Measurements from ENCODE around the gene FMO5. TPM values are rescaled to one million over a fixed set of nuclear protein-coding genes. Genes with fewer than 3 reads are reported as not detected.

Gene FMO5
- total and polyA plus RNA-seq, 10 of the 15 experiments (the other 5 are each of a cell fraction or from before 2014, with no cell fraction given): 0.05 to 0.58 (median 0.19) TPM

- H3K4me3 ChIP-seq: no peak overlapping the region
- FAIRE-seq: no peak
- TF ChIP-seq CBFB (IDR thresholded peaks at IDR 0.05; ENCODE audit: low read depth): no peak
- TF ChIP-seq CHD4 (IDR thresholded peaks at IDR 0.05): no peak
- TF ChIP-seq HDAC2 (IDR thresholded peaks at IDR 0.05): no peak
- TF ChIP-seq, protein P1, sequence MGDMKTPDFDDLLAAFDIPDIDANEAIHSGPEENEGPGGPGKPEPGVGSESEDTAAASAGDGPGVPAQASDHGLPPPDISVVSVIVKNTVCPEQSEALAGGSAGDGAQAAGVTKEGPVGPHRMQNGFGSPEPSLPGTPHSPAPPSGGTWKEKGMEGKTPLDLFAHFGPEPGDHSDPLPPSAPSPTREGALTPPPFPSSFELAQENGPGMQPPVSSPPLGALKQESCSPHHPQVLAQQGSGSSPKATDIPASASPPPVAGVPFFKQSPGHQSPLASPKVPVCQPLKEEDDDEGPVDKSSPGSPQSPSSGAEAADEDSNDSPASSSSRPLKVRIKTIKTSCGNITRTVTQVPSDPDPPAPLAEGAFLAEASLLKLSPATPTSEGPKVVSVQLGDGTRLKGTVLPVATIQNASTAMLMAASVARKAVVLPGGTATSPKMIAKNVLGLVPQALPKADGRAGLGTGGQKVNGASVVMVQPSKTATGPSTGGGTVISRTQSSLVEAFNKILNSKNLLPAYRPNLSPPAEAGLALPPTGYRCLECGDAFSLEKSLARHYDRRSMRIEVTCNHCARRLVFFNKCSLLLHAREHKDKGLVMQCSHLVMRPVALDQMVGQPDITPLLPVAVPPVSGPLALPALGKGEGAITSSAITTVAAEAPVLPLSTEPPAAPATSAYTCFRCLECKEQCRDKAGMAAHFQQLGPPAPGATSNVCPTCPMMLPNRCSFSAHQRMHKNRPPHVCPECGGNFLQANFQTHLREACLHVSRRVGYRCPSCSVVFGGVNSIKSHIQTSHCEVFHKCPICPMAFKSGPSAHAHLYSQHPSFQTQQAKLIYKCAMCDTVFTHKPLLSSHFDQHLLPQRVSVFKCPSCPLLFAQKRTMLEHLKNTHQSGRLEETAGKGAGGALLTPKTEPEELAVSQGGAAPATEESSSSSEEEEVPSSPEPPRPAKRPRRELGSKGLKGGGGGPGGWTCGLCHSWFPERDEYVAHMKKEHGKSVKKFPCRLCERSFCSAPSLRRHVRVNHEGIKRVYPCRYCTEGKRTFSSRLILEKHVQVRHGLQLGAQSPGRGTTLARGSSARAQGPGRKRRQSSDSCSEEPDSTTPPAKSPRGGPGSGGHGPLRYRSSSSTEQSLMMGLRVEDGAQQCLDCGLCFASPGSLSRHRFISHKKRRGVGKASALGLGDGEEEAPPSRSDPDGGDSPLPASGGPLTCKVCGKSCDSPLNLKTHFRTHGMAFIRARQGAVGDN (IDR thresholded peaks at IDR 0.05): no peak
- no peak overlapping the region for H3K4me2 ChIP-seq (ENCODE audit: control insufficient read depth, insufficient read depth)
- RAD21 ChIA-PET (ENCODE audit: unreplicated experiment): no interaction called here
- no peaks in the 10 kb centered on the region for H3K4me1 ChIP-seq (ENCODE audit: control insufficient read depth, insufficient read depth, low read length)
- no peaks in the 10 kb centered on the region for H3K79me2 ChIP-seq (ENCODE audit: control insufficient read depth, insufficient read depth, low read length)
- intact Hi-C loops (cut with micrococcal nuclease; ENCODE audit: unreplicated experiment) (no loop called here), in situ Hi-C loops (cut with MboI) (no loop called here)
- ATAC-seq: no peak
- SMC1A ChIA-PET (ENCODE audit: uncharacterized antibody, unreplicated experiment): no interaction called here
- BruUV-seq (replicated peaks): no TSS peak
- CTCF ChIA-PET: no interaction called here
- H3K27me3 ChIP-seq (replicated peaks in 1 of 2; ENCODE audit: control insufficient read depth in 2 of 2, insufficient read depth in 2 of 2, low read length in 1 of 2): no peaks in the 10 kb centered on the region
- no peaks in the 10 kb centered on the region for H4K20me1 ChIP-seq (ENCODE audit: control insufficient read depth, insufficient read depth)
- no peaks in the 10 kb centered on the region for H3K36me3 ChIP-seq (ENCODE audit: control insufficient read depth in 2 of 2, insufficient read depth in 2 of 2, low read length in 1 of 2)
- H3K27ac ChIP-seq (ENCODE audit: control insufficient read depth, insufficient read depth): no peak overlapping the region
- 64% methylated on average over 5 of the region's 7 CpGs for WGBS (ENCODE audit: insufficient coverage, insufficient replicate concordance, low lambda C conversion rate, missing lambda C conversion rate)
- H2AFZ ChIP-seq (ENCODE audit: control insufficient read depth, low read depth, low read length): no peak overlapping the region
- POLR2A ChIA-PET: no interaction called here
- H3K9me3 ChIP-seq (replicated peaks; ENCODE audit: control insufficient read depth, insufficient read depth, low read length): no peaks in the 10 kb centered on the region
- H3K9ac ChIP-seq (ENCODE audit: control insufficient read depth, insufficient read depth, low read length): no peak overlapping the region
- no peak for DNase-seq (ENCODE audit: low read depth, low spot score)
Measured at GRCh38 chr1:147208619-147209018, 16.5 kb downstream of the FMO5 start.

- Histone ChIP-seq H3K27ac (ENCODE audit: control insufficient read depth, insufficient read depth) (no peak overlapping the region), H2AFZ (ENCODE audit: control insufficient read depth, low read depth, low read length) (no peak overlapping the region), H3K9ac (ENCODE audit: control insufficient read depth, insufficient read depth, low read length) (no peak overlapping the region), H3K36me3 (ENCODE audit: control insufficient read depth in 2 of 2, insufficient read depth in 2 of 2, low read length in 1 of 2) (no peaks in the 10 kb centered on the region), H3K27me3 (replicated peaks in 1 of 2; ENCODE audit: control insufficient read depth in 2 of 2, insufficient read depth in 2 of 2, low read length in 1 of 2) (no peaks in the 10 kb centered on the region), H3K9me3 (replicated peaks; ENCODE audit: control insufficient read depth, insufficient read depth, low read length) (no peaks in the 10 kb centered on the region), H4K20me1 (ENCODE audit: control insufficient read depth, insufficient read depth) (no peaks in the 10 kb centered on the region), H3K79me2 (ENCODE audit: control insufficient read depth, insufficient read depth, low read length) (no peaks in the 10 kb centered on the region), H3K4me3 (no peak overlapping the region), H3K4me2 (ENCODE audit: control insufficient read depth, insufficient read depth) (no peak overlapping the region), H3K4me1 (ENCODE audit: control insufficient read depth, insufficient read depth, low read length) (no peaks in the 10 kb centered on the region)
- CTCF ChIA-PET: no interaction called here
- intact Hi-C loops (cut with micrococcal nuclease; ENCODE audit: unreplicated experiment) (no loop called here), in situ Hi-C loops (cut with MboI) (no loop called here)
- no TSS peak for BruUV-seq (replicated peaks)
- DNase-seq (ENCODE audit: low read depth, low spot score): no peak
- WGBS (ENCODE audit: insufficient coverage, insufficient replicate concordance, low lambda C conversion rate, missing lambda C conversion rate): 0% methylated on average over 1 of the region's 1 CpG
- ATAC-seq: no peak
- RAD21 ChIA-PET (ENCODE audit: unreplicated experiment): no interaction called here
- POLR2A ChIA-PET: no interaction called here
- FAIRE-seq: no peak
- SMC1A ChIA-PET (ENCODE audit: uncharacterized antibody, unreplicated experiment): no interaction called here
- TF ChIP-seq CBX3 (IDR thresholded peaks at IDR 0.05; ENCODE audit: borderline replicate concordance, low read depth) (no peak), RUNX3 (IDR thresholded peaks at IDR 0.05; ENCODE audit: low read length) (no peak), CHD4 (IDR thresholded peaks at IDR 0.05) (no peak), RELB (IDR thresholded peaks at IDR 0.05; ENCODE audit: low read depth) (no peak), SIX5 (IDR thresholded peaks at IDR 0.05; ENCODE audit: low read depth, low read length, severe bottlenecking) (no peak), MEF2B (IDR thresholded peaks at IDR 0.05; ENCODE audit: partially characterized antibody, poor library complexity, severe bottlenecking) (no peak), SUPT20H (IDR thresholded peaks at IDR 0.05; ENCODE audit: borderline replicate concordance, control insufficient read depth, low read depth, low read length) (no peak), WRNIP1 (IDR thresholded peaks at IDR 0.05; ENCODE audit: borderline replicate concordance, low read depth, low read length) (no peak), YBX1 (IDR thresholded peaks at IDR 0.05) (no peak), NRF1 (conservative IDR thresholded peaks at IDR 0.05; ENCODE audit: low read depth, low read length) (no peak), RB1 (IDR thresholded peaks at IDR 0.05; ENCODE audit: borderline replicate concordance) (no peak), TCF7 (IDR thresholded peaks at IDR 0.05; ENCODE audit: borderline replicate concordance) (no peak)
Measured at GRCh38 chr1:147207192-147207591, 17.9 kb downstream of the FMO5 start.

All from GM12878 (cell line).